Endothelial cell of hepatic sinusoid (primary cell): ENCODE measurements around the gene PPP6R3.

Experiments
- in situ Hi-C: cut with HindIII; loops from 2 replicates; pipeline ENCODE4 v1.10.0; 2017; ENCODE audit warnings: low sequenced_read_pairs

The PPP6R3 gene, protein sequence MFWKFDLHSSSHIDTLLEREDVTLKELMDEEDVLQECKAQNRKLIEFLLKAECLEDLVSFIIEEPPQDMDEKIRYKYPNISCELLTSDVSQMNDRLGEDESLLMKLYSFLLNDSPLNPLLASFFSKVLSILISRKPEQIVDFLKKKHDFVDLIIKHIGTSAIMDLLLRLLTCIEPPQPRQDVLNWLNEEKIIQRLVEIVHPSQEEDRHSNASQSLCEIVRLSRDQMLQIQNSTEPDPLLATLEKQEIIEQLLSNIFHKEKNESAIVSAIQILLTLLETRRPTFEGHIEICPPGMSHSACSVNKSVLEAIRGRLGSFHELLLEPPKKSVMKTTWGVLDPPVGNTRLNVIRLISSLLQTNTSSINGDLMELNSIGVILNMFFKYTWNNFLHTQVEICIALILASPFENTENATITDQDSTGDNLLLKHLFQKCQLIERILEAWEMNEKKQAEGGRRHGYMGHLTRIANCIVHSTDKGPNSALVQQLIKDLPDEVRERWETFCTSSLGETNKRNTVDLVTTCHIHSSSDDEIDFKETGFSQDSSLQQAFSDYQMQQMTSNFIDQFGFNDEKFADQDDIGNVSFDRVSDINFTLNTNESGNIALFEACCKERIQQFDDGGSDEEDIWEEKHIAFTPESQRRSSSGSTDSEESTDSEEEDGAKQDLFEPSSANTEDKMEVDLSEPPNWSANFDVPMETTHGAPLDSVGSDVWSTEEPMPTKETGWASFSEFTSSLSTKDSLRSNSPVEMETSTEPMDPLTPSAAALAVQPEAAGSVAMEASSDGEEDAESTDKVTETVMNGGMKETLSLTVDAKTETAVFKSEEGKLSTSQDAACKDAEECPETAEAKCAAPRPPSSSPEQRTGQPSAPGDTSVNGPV

DNA sequence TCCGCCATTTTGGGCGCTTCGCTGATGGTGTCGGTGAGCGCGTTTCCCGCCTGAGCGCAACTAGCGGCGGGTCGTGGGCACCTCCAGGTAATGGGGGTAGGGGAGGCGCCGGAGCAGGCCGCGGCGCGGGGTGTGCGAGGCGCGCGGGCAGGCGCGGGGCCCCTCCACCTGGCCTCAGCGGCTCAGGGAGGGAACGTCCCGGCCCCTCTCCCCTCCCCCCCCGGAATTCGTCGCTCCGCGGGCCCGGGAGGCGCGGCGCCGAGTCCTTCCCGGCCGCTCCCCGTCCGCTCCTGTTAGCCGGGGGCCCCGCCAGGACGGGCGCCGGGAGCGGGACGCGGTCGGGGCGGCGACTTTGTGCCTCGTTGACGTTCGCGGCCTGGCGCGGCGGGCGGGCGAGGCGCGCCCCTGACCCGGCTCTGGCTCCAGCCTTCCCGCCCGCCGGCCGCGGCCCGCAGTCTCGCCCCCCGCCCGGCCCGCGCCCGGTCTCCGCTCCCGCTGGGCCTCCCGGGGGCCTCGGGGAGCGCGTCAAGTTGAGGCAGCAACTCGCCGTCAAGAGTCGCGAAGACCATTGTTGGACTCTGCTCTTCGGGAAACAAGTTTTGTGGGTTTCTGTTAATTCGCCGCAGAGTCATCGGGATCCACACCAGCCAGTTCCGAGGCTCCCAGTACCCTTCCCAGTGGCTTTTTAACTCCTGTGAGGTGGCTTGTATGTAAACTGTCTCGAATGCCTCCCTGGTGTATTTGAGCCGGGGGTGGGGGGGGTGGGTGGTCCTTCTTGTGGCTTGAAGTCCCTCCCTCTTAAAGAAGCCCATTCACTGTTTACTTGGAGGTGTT, at the start of gene PPP6R3:
TSS of gene PPP6R3 (plus strand) at position 12 of the 834 bp plus-strand sequence. CDS start 76,913 bp downstream, outside the sequence.
- in situ Hi-C loops, result loop anchor here (10.0 kb wide), 1 partner anchor 54 kb away; no protein-coding TSS in a partner anchor

DNA sequence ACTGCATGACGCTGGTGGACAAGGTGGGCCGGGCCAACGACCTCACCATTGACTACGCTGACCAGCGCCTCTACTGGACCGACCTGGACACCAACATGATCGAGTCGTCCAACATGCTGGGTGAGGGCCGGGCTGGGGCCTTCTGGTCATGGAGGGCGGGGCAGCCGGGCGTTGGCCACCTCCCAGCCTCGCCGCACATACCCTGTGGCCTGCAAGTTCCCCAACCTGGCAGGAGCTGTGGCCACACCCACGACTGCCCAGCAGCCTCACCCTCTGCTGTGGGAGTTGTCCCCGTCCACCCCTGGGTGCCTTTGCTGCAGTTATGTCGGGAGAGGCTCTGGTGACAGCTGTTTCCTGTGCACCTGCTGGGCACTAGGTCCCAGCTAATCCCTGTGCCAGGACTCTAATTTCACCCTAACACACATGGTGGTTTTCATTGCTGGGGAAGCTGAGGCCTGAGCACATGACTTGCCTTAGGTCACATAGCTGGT, 49.0 kb upstream of the PPP6R3 start:
- in situ Hi-C loops, result no loop called here

DNA sequence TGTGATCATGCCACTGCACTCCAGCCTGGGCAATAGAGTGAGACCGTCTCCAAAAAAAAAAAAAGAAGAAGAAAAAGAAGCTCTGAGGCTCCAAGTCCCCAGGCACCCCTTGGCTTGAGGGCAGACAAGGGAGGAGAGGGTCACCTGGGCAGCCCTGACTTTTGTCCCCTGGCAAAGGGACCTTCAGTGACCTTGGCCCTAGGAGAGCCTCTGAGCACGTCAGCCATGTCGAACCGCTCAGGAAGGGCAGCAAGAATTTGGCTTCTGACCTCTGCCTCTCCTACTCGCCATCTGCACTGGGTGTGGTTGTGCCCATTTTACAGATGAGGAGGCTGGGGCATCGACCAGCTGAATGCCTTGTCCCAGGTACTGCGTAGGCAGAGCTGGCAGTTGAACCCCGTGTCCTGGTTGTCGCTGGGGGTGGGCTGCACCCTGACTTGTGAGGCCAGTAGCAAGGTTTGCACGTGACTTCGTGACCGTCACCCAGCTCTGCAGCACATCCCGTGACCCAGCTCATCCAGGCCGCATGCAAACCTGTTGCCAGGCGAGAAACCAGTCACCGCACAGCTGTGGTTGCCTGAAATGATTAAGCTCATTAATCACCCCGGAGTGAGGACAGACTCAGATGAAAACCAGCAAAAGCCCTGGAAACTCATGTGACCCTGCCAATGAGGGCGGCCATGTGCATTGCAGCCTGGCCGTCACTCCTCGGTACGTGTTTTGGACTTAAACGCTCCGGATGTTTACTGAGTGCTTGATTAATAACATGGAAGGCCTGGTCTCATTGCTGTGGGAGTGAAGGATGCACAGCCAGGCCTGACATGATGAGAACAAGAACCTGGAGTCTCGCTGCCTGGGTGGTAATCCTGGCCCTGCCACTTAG, 47.7 kb upstream of the PPP6R3 start:
- in situ Hi-C loops, result no loop called here

DNA sequence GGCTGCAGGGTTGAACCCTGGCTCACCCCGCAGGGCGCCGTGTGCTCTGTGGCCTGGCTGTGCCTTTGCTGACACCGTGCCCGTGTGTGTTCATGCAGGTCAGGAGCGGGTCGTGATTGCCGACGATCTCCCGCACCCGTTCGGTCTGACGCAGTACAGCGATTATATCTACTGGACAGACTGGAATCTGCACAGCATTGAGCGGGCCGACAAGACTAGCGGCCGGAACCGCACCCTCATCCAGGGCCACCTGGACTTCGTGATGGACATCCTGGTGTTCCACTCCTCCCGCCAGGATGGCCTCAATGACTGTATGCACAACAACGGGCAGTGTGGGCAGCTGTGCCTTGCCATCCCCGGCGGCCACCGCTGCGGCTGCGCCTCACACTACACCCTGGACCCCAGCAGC, 47.0 kb upstream of the PPP6R3 start:
- in situ Hi-C loops, result no loop called here

DNA sequence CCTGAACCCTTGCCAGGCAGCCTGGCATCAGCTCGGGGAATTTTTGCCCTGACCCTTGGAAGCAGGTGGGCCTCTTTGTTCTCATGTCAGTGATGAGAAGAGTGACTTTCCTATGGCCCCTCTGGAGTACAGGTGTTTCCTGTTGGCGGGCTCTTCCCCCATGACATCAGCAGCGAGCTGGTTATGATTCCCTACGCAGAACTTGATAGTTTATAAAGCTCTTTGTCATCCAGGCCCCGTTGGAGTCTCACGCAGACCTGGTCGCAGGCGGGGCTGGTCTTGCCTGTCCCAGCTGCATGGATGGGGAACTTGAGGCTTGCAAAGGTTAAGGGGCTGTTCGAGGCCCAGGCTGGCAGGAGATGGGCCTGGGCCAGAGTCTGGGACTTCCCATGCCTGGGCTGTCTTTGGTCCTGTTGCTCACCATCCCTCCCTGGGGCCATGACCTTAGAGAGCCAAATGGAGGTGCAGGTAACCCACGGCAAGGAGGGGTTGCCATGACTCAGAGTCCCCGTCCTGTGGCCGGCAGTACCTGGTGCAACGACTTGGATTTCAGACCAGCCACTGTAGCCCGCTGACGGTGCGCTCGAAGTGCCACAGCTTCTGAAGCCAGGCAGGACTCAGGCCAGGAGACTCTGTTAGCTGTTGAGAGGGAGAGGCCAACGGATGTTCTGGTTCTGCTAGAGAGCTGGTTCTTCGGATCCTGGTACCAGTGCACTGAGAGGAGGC, 45.9 kb upstream of the PPP6R3 start:
- in situ Hi-C loops, result no loop called here

DNA sequence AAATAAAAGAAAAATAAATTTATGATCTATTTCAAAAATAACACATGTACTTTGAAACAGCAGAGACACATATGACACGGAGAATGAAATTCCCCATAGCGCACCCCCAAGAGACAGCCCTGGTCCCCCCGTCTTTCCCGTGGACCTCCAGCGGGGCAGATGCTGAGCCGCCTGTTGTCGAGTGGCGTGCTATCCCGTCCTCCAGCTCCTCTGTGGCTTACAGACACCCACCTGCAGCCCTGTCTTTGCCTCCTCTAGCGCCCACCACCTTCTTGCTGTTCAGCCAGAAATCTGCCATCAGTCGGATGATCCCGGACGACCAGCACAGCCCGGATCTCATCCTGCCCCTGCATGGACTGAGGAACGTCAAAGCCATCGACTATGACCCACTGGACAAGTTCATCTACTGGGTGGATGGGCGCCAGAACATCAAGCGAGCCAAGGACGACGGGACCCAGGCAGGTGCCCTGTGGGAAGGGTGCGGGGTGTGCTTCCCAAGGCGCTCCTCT, 44.4 kb upstream of the PPP6R3 start:
- in situ Hi-C loops, result no loop called here

DNA sequence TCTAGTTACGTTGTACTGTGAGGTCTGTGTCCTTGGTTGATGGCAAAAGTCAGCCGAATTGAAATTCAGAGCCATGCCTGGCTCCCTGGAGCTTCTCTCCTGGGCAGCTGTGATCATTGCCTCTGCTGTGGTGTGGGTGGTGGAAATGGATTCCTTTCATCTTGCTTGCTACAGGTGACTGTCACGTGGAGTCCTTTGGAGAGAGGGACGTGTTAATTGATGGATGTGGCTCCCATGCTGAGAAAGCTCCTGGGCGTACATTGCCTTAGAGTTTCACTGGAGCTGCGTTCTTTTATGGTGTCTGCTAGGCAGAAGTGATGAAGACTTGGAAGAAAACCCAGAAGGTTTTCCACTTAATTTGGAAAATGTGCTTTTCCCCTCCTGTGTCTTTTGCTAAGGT, 41.9 kb upstream of the PPP6R3 start:
- in situ Hi-C loops, result no loop called here

DNA sequence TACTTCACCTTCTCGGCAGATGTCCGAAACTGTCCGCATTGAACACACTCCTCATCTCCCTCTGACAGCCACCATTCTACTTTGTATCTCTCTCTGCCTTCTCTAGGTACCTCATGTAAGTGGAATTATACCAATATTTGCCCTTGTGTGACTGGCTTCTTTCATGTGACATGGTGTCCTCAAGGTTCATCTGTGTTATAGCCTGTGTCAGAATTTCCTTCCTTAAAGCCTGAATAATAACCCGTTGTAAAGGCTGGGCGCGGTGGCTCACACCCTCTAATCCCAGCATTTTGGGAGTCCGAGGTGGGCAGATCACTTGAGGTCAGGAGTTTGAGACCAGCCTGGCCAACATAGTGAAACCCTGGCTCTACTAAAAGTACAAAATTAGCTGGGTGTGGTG, 40.4 kb upstream of the PPP6R3 start:
- in situ Hi-C loops, result no loop called here

DNA sequence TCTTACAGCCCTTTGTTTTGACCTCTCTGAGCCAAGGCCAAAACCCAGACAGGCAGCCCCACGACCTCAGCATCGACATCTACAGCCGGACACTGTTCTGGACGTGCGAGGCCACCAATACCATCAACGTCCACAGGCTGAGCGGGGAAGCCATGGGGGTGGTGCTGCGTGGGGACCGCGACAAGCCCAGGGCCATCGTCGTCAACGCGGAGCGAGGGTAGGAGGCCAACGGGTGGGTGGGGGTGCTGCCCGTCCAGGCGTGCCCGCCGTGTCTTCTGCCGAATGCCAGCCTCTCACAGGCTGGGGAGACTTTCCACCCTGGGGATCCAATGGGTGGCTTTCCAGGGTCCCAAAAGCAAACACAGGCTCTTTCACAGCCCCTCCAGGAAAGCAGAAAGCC, 37.1 kb upstream of the PPP6R3 start:
- in situ Hi-C loops, result no loop called here

DNA sequence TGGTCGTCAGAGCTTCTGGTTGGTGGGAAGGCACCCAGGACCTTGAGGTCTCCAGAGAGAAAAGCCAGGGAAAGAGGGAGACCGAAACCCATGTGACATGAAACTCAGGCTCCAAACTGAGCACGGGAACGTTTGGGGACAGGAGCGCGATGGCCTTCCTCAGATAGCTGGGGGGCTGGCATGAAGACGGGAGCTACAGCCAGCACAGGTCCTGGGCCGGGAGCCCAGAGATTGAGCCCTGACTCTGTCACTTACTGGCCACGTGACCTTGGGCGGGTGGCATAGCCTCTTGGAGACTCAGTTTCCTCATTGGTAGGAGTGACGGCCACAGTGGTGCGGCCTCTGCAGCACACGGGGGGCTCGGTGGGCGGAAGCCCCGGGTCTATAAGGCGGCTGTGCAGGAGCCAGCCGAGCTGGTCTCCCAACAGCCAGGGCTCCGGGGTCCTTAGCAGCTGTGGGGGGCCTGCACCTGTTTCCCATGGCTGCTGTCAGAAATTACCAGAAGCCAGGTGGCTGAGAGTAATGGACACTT, 36.4 kb upstream of the PPP6R3 start:
- in situ Hi-C loops, result no loop called here

DNA sequence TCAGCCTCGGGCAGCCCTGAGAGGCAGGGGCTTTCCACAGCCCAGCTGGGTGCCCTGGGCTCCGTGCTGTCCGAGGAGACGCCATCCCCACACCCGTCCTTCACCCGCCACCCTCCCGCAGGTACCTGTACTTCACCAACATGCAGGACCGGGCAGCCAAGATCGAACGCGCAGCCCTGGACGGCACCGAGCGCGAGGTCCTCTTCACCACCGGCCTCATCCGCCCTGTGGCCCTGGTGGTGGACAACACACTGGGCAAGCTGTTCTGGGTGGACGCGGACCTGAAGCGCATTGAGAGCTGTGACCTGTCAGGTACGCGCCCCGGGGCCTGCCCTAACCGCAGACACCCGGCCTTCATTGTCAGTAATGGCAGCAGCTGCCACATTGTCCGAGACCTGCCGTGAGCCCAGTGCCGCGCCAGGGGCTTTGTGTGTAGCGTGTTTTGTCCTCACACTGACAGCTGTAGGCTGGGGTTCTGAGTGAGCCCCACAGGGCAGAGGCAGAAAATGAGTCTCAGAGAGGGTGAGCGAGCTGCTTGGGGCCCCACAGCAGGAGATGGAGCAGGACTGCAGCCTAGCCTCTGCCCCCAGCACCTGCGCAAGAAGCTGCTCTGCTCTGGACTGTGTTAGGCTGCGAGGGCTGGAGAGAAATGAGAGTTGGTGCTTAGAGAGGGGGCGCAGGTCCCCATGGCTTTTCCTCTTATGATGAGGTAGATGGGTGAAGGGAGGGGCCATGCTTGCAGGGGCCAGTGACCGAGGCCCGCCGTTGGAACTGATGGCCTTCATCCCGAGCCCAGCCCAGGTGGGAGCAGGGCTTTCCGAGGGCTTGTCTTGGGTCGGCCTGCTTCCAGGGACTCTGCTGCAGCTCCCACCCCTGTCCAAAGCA, 35.3 kb upstream of the PPP6R3 start:
- in situ Hi-C loops, result no loop called here

DNA sequence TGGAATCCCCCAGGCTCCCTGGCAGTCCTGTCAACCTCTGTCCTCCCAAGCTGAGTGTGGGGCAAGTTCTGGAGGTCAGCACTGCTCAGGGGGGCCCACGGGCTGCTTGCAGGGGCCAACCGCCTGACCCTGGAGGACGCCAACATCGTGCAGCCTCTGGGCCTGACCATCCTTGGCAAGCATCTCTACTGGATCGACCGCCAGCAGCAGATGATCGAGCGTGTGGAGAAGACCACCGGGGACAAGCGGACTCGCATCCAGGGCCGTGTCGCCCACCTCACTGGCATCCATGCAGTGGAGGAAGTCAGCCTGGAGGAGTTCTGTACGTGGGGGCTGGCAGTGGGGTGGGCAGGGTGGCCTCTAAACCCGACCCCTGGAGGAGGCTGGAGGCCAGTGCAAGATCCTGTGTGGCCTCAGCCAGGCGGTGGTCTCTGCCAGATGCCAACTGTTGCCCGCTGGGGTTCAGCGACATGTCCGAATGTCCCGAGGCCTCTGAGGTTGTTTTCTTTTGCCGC, 34.6 kb upstream of the PPP6R3 start:
- in situ Hi-C loops, result no loop called here

DNA sequence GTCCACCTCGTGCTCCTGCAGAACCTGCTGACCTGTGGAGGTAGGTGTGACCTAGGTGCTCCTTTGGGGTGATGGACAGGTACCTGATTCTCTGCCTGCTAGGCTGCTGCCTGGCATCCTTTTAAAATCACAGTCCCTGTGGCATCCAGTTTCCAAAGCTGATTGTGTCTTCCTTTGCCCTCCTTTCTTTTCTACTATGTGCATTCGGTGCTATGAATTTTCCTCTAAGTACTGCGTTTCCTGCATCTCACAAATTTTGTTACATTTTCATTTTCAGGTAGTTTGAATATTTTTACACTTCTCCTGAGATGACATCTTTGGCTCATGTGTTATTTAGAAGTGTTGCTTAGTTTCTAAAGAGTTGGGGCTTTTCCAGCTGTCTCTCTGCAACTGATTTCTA, 30.9 kb upstream of the PPP6R3 start:
- in situ Hi-C loops, result no loop called here

DNA sequence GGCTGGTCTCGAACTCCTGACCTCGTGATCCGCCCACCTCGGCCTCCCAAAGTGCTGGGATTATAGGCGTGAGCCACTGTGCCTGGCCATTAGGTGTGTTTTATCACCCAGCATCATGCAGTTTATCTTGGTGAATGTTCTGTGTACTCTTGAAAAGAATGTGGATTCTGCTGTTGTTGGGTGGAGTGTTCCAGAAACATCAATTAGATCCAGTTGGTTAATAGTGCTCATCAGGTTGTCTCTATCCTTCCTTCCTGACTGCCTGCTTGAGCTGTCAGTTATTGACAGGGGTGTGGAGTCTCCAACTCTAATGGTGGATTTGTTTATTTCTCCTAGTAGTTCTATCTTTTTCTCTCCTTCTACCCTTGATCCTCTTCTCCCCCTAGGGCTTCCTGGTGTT, 30.2 kb upstream of the PPP6R3 start:
- in situ Hi-C loops, result no loop called here

DNA sequence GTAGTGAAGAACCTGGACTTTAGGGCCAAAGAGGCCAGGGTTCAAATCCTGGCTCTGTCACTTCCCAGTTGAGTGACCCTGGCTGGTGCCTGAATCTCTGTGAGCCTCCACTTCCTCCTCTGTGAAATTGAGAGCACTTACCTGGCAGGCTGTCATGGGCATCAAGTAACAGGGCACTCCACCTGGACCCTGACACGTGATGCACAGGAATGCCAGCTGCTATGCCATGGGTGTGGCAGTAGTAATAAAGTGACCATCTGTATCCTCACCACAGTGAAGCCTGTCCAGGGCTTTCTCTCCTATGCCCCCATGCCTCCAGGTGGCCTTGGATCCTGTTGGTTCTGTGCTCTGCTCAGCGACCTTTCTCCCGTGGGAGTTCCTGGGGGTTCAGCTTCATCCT, 29.8 kb upstream of the PPP6R3 start:
- in situ Hi-C loops, result no loop called here

DNA sequence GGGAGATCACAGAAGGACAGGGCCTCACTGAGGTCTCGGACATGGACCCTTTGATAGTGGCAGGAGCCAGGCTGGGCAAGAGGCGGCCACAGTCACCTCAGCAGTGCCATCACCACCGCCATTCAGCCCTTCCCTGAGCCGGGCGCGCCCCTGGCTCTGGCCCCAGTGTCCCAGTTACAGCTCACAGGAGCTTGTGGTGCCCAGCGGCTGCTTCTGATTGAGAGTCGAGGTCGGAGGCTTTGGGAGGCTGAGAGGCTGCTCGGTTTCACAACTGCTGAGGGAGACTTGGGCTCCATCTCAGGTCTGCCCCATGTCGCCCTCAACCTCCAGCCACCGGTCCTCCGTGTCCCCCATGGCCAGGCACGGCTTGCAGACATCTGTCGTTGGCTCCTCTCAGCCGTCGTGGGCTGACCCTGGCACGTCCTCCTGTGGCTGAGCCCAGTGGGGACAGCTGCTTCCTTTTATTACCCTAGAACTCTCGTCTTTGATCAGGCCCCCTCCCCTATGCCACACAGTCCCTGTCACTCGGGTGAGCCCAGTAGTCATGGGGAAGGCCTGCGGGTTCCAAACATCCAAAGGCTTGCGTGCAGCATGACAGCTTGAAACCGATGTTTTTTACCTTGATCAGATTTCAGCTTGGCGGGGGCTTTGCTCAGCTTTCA, 28.4 kb upstream of the PPP6R3 start:
- in situ Hi-C loops, result no loop called here

DNA sequence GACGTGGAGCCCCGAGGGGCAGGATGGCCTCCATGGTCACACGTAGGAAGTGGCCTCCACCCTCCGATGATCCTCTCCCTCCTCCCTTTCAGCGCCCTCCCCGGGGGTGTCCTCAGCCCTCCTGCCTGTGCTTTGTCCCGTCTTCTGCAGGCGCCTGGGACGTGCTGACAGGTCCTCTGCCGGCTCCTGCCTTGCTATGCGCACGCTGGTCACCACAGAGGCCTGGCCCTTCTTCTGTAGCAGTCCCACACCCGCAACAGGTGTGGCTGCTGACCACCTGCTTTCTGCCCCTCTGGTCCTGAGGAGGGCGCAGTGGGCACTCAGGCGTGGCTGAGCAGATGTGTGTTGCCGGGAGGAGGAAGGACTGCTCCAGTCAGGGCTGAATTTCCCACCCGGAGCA, 27.7 kb upstream of the PPP6R3 start:
- in situ Hi-C loops, result no loop called here
